ENCODE data around the gene PAX7.
"Not testable (repeated sequence)": the region's sequence is repeated elsewhere in the genome, so short reads cannot be mapped to it uniquely, and the experiment has no call there.

The PAX7 gene

GRCh38 chr1:18734461-18735223 is 104.0 kb downstream of the PAX7 start:
- no peak for DNase-seq

GRCh38 chr1:18735224-18735997 is 104.8 kb downstream of the PAX7 start:
- no peak for DNase-seq

GRCh38 chr1:18736958-18737357 is 106.3 kb downstream of the PAX7 start:
- DNase-seq = no peak

DNA sequence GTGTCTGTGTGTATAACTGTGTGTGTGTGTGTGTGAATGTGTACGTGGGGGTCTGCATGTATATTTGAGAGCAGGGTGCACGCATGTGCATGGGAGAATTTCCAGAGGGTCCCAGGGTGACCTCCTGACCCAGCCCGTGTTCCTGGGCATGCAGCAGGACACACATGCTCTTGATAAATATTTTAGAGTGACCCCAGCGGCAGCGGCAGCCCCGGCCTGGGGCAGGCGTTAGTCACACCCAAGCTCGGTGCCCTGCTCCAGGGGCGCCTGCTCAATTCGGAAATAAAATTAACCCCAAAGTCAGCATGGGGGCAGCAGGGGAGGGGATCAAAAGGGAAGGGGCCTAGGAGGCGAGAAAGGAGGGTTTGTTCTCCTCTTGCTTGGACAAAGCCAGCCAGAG is 107.5 kb downstream of the PAX7 start:
- no peak for DNase-seq

DNA sequence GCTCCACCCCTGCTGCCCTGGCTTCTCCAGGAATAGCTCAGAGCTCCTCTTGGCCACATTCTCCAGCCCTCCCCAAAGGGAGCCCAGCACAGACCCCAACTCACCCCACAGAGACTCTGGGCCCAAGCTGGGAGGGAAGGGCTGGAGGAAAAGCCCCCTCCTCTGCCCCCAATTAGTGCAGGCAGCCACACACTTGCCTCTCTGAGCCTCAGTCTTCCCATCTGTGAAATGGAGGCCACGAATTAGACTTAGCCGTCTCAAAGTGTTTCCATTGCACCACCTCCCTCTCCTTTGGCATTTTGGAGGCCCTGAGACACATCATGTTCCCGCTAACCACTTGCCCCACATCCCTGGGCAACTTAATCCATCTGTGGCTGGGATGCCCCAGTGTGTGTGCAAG is 108.0 kb downstream of the PAX7 start:
- no peak for DNase-seq

DNA sequence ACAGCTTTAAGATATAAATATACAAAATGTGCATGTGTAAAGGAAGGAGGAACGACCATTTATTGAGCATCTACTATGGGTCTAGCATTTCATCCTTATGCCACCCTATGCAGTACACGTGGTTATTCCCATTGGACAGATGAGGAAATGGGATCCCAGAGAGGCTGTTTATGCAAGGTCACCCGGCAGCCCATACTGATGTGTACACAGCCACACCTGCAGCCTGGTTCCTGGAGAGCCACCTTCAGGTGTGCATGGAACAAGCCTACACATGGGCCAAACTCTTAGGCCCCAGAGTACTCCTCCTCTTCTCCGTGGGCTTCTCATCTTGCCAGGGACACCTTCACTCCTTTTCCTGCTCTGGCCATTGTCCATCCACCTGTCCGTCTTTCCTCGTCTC is 108.8 kb downstream of the PAX7 start:
- DNase-seq = no peak

DNA sequence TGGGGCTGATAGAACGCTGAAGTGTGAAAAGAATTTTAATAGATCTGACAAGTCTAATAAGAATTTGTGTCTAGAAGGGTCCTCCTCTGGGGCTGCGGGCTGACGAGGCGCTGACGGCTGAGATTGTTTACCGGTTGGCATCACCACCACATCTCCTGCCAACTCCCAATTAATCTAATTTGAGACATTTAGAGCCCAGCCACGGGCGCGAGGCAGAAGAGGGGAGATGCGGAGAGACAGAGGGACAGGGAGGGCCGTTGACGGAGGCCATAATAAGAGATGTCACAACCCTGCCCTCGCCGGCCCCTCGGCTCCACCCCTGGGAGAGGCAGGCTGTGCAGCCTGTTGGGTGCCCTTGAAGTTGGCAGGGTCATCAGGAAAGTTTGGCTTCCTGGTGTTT is 109.3 kb downstream of the PAX7 start:
- no peak for DNase-seq

DNA sequence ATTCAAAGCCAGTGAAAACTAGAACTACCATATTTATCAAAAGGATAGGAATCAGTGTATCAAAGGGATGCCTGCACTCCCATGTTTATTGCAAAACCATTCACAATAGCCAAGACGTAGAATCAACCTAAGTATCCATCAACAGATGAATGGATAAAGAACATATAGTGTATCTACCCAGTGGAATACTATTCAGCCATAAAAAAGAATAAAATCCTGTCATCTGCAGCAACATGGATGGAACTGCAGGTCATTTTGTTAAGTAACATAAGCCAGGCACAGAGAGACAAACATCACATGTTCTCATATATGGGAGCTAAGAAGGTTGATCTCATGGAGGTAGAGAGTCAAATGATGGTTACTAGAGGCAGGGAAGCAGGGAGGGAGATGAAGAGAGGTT is 110.0 kb downstream of the PAX7 start:
- DNase-seq = no peak

DNA sequence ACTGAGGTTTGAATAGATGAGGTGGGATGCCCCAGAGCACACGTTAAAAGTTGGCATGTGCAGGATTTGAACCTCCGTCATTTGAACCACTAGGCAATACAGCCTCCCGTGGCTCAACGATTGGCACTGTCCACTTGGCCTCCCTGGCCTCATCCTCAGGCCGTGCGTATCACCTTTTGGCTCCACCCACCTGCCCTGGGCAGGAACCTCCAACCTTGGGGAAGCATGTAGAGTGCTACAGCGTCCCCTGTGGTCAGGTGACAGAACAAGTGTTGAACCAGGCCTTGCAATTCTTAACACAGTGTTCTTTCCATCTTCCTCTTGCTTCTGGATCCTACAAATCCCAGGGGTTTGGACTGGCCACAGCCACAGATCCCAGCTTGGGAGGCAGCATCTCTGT is 112.6 kb downstream of the PAX7 start:
- DNase-seq = no peak

DNA sequence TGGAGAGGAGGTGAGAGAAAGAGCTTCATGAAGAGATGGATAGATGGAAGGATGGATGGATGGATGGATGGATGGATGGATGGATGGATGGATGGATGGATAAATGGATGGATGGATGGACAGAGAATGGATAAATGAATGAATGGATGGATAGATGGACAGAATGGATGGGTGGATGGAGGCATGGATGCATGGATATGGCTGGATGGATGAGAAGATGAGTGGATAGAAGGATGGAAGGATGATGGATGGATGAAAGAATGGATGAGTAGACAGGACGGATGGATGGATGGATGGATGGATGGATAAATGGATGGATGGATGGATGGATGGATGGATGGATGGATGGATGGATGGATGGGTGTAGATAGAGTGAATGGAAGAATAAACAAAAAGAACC is 113.7 kb downstream of the PAX7 start:
- DNase-seq = not testable (repeated sequence)

DNA sequence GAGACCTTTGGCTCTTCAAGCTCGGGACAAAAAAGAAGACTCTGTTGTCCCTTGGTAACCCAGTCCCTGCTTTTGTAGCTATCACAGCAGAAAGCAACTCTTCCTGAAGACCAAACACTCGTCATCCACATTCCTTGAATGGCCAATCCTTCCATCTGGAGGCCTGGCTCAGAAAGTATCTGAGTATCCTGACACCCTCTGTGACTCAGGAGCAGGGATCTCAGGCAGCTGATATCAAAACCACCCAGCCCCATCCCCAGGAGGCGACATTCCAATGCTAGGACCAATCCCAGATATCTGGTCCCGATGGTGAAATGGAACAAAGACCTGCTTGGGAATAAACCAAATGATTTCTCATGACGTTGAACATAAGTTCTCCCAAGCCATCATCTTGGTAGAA is 116.3 kb downstream of the PAX7 start:
- no peak for DNase-seq

GRCh38 chr1:18747671-18748070 is 117.0 kb downstream of the PAX7 start:
- no peak for DNase-seq

DNA sequence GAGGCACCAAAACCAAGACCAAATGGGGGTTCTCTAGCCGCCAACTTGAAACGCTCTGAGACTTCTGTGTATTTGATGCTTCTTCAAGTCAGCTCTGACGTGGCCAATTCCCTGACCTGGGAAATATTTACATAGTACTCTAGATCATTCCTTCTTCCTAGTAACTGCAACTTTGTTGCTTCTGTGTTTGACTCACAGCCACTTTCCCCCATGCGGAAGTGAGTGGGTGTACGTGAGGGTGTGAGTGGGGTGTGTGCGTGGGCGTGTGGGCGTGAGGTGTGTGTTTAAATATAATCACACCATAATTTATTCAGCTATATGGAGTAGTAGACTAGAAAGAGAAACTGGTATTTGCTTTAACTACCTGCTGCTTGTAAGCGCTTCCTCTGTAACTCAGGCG is 117.8 kb downstream of the PAX7 start:
- DNase-seq = no peak

GRCh38 chr1:18749569-18749968 is 118.9 kb downstream of the PAX7 start:
- no peak for DNase-seq

DNA sequence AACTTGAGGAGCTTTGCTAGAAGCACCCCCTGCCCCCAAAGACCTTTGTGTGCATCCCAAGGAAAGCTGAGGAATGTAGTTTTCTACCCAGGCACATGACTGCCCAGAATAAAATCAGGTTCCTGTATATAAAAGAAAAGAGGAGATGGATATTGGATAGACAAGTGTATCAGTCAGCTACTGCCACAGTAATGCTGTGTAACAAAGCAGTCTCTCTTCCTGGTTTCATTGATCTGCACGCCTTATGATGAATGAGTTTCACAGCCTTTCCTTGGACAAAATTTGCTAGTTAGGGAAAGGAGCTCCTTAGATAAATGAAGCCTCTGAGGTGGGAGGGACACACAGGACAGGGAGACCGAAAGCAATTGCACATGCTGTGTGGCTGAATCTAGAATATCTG is 120.0 kb downstream of the PAX7 start:
- no peak for DNase-seq

- no peak for DNase-seq
These were observed 120.8 kb downstream of the PAX7 start for GRCh38 chr1:18751425-18751824.

DNA sequence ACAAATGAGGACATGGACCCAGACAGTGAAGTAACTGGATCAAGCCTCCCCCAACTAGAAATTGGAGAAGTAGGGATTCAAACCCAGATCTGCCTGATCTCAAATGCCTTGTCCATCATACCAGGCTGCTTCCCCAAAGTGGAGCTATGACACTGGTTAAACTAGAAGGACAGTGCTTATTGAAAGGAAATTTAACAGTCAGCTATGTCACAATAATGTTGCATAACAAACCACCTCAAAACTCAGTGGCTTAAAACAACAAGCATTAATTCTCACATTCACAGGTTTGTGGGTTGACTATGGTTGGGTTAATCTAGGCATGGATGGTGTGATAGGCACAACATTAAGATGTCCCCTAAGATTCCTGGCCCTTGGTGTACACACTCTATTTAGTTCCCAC is 121.8 kb downstream of the PAX7 start:
- no peak for DNase-seq

DNA sequence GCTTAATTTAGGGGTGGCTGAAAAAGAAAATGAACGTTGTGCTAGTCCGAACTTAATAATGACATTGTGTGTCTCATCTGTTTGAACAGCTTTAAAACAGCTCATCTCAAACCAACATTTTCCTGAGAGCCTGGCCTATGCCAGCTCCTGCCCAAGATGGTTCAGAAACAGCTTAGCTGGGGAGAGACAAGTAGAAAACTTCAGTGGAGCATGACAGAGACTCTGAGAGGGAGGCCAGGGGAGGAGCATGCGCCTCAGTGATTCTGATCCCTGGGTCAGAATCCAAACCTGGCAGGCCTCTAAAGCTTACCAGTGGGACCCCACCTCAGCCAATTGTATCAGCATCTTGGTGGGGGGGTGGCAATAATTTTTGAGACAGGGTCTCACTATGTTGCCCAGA is 129.5 kb downstream of the PAX7 start:
- DNase-seq = no peak

- no peak for DNase-seq
These were observed 131.5 kb downstream of the PAX7 start for GRCh38 chr1:18761948-18762840.

DNA sequence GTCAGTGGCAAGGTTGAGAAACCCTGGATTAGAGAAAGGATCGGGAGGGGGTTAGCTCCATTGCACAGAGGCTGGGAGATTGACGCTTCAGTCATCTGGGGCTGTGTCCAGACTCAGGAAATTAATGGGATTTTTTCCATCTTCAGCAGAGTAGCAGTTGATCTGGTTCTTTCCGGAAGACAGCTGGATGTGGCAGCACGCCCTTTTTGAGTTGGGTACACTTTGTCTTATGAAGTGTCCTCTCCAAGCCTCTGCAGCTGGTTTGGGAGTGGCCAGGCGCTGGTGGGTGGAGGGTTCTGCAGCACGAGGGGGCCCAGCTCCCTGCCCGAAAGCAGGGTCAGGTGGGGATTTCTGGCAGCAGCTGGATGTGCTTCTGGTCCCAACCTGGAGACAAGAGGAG is 133.7 kb downstream of the PAX7 start:
- DNase-seq = no peak

- no peak for DNase-seq
These were observed 135.1 kb downstream of the PAX7 start for GRCh38 chr1:18765725-18766124.

GRCh38 chr1:18766328-18766727 is 135.7 kb downstream of the PAX7 start:
- no peak for DNase-seq

- DNase-seq = not testable (repeated sequence)
These were observed 136.9 kb downstream of the PAX7 start for GRCh38 chr1:18767576-18767975.
